GM10248 (cell line): ENCODE results near the gene IFT122.

ENCODE experiments used
- CTCF ChIA-PET: fragments of 300-600 bp; sonication (Branson Sonifier 250); formaldehyde crosslinking; extraction: SDS; loops from one replicate; lab custom pipeline; 2021; ENCODE audit warnings: antibody characterized with exemption; lab: Yijun Ruan, JAX
- POLR2A ChIA-PET: fragments of 350-650 bp; sonication (Branson Sonifier 250); formaldehyde crosslinking; extraction: SDS; loops from one replicate; lab custom pipeline; 2020; ENCODE audit warnings: antibody characterized with exemption; lab: Yijun Ruan, JAX
- DNase-seq: peaks from one replicate; pipeline ENCODE4 v3.0.0; 2012; ENCODE audit errors: extremely low spot score
- TF ChIP-seq, protein P1 (sequence below): IDR thresholded peaks from 2 replicates; pipeline ENCODE4 v1.5.1; 2012; ENCODE audit warnings: mild to moderate bottlenecking, low read depth; ENCODE audit errors: extremely low read depth, missing control alignments, control extremely low read depth

IFT122 gene

DNA sequence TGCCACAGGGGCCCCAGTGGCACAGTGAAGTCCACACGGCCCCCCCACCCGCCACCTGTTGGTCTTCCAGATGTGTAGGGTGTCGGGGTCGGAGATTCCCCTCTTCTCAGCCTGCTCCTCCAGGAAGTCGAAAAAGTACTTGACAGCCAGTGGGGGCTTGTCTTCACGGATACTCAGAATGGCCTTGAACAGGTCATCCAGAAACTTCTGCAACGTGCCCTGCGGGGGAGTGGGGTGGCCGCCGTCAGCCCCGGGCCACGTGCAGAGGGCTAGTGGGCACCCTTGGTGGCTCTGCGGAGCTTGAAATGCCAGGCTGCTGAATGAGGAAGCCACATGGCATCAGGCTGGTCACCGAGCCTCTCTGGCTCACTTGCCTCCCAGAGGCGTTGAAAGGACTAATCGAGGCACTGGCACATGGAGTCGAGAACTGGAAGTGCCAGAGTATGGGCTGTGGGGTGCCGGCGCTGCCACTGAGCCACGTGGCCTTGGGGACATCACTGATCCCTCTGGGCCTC, 119.6 kb downstream of the IFT122 start:
- TF ChIP-seq, protein P1, sequence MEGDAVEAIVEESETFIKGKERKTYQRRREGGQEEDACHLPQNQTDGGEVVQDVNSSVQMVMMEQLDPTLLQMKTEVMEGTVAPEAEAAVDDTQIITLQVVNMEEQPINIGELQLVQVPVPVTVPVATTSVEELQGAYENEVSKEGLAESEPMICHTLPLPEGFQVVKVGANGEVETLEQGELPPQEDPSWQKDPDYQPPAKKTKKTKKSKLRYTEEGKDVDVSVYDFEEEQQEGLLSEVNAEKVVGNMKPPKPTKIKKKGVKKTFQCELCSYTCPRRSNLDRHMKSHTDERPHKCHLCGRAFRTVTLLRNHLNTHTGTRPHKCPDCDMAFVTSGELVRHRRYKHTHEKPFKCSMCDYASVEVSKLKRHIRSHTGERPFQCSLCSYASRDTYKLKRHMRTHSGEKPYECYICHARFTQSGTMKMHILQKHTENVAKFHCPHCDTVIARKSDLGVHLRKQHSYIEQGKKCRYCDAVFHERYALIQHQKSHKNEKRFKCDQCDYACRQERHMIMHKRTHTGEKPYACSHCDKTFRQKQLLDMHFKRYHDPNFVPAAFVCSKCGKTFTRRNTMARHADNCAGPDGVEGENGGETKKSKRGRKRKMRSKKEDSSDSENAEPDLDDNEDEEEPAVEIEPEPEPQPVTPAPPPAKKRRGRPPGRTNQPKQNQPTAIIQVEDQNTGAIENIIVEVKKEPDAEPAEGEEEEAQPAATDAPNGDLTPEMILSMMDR = no peak
- DNase-seq = no peak
- CTCF ChIA-PET = interaction anchor here (1.6 kb wide), 1 partner anchor 7 kb away, joined by 3 read pairs; no protein-coding TSS in a partner anchor
- POLR2A ChIA-PET = no interaction called here

DNA sequence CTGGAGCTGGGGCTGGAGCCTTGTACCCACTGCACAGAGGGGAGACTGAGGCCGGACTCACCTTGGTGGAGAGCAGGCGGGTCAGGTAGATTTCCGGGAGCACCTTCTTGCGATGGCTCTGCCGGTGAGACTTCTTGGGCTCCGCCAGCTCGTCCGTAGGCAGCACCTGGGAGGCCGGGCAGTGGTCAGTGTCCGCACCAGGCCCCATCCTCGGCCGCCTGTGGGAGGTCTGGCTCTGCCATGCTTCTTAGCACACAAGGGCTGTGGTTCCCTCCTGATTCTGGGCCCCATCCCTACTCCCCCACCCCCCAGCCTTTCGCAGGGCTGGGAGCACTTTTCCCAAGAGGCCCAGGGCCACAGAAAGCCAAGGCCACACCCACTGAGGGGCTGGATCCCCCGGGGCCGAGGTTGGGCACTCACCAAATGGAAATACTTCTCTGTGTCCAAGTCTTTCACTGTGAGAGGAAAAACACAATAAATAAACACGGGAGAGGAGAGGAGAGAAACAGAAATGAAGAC, 120.3 kb downstream of the IFT122 start:
- CTCF ChIA-PET = interaction anchor here (2.3 kb wide), 1 partner anchor 9 kb away, joined by 5 read pairs; no protein-coding TSS in a partner anchor
- POLR2A ChIA-PET = no interaction called here
- DNase-seq = no peak
- TF ChIP-seq, protein P1 = no peak

DNA sequence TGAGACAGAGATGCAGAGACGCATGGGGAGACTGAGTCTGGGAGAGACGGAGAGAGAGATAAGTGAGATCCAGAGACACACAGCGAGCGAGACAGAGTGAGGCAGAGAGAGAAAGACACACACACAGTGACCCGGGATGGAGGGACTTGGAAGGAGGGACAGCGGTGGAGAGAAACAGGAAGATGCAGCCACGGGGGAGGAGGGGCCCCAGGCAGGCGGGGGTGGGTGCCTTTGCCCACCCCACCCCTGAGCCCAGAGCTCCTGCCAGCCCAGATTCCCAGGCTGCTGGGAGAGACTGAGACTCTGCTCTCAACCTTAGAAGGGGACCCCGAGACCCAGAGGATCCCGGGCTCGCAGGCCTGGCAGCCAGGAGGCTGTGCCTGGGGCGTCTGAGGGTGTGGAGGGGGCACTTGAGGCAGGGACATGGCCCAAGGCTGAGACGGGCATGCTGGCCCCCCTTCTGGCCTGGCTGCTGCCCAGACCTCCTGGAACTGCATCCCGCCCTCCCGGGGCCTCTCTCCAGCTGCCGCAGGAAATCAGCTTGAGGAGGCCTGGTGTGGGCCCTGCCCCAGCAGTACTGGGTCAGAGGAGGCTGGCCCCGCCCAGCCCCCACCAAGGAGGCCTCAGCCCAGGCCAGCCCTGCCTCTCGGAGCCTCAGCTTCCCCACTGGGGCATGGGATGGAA, 121.0 kb downstream of the IFT122 start:
- DNase-seq = no peak
- POLR2A ChIA-PET = no interaction called here
- TF ChIP-seq, protein P1 = no peak
- CTCF ChIA-PET = interaction anchor here (2.3 kb wide), 1 partner anchor 10 kb away, joined by 5 read pairs; no protein-coding TSS in a partner anchor

DNA sequence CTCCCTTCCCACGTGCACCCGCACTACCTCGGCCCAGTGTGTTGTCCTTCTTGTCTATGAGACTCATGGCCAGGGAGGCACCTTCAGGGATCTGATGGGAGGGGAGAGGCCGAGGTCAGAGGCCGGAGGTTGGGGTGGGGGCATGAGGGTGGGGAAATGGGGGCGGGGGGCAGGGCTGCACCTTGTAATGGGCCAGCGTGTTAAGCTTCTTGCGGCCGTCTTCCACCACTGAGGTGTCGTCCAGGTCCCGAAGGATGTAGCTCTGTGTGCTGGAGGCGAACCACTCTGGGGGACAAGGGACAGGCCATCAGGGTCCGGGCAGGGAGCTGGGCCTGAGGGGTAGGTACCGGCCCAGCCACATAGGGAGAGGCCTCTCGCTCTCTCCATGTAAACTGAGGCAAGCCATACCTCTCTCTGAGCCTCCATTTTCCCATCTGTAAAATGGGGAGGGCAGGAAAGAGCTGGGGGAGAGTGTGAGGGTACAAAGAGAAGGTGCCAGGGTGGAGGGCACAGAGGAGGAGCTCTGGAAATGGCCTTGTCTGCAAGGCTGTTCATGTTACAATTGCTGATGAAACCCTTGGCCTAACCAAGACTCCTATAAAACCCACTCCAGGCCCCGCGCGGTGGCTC, 121.7 kb downstream of the IFT122 start:
- TF ChIP-seq, protein P1 = no peak
- CTCF ChIA-PET = interaction anchor here (1.0 to 2.3 kb wide), 2 partner anchors 11 to 20 kb away, joined by 3 to 5 read pairs; no protein-coding TSS in a partner anchor
- POLR2A ChIA-PET = no interaction called here
- no peak for DNase-seq

DNA sequence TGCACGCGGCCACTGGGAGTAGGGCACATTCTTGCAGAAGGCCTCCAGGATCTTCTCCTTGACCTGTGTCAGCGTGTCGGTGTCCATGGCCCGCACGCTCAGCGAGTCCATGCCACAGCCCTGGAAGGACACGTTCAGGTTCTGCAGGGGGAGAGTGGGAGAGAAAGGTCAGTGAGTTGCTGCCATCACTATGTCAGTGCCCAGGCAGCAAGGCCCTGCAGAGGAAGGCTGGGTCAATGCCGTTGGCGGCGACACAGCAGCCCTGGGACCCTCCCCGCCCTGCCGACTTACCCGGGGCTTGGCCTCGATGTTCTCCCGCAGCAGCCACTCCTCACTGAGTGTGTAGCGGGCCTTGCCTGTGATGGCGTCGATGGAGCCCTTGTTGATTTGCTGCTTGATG, 122.8 kb downstream of the IFT122 start:
- no peak for DNase-seq
- CTCF ChIA-PET = interaction anchor here (1.0 kb wide), 1 partner anchor 19 kb away, joined by 3 read pairs; no protein-coding TSS in a partner anchor
- TF ChIP-seq, protein P1 = no peak
- POLR2A ChIA-PET = no interaction called here

DNA sequence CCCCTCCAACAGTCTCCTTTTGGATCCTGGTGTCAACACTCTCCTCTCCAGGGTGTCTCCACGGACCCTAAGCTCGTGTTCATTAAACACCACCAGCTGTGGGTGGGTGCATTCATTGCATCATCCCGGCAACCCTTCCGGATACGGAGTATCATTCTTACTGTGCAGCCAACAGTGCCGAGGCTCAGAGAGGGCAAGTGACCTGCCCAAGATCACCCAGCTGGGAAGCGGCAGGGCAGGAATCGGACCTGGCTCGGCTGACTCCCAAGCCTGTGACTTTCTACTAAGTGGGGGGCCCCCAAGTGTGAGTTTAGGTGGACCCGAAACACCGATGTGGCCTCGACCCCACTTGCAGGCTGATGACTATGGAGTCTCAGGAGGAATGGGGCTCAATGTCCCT, 123.3 kb downstream of the IFT122 start:
- TF ChIP-seq, protein P1 = no peak
- ChIA-PET CTCF (no interaction called here), POLR2A (no interaction called here)
- DNase-seq = no peak
